Fibroblast of skin of right biceps (primary cell): Measurements from ENCODE around the gene ZDHHC7.

Experiments used
- DNase-seq: peaks from one replicate; pipeline ENCODE4 v3.0.0-alpha.2; 2013

The ZDHHC7 gene

DNA sequence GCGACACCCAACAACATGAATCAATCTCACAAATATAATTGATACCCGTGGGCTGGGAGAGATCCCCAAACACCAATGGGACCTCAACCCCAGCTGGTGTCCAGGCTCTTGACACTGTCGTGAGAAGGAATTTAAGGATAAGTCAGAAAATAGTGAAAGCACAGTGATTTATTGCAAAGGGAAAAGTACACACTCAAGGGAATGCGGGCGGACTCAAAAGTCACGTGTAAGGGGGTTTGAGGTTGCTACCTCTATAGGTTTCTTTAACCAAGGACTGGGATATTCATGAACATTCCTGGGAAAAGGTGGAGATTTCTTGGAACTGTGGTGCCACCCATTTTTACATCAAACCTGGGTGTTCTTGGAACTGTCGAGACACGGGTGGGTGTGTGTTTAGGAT is 6.3 kb upstream of the ZDHHC7 start:
- DNase-seq: no peak

DNA sequence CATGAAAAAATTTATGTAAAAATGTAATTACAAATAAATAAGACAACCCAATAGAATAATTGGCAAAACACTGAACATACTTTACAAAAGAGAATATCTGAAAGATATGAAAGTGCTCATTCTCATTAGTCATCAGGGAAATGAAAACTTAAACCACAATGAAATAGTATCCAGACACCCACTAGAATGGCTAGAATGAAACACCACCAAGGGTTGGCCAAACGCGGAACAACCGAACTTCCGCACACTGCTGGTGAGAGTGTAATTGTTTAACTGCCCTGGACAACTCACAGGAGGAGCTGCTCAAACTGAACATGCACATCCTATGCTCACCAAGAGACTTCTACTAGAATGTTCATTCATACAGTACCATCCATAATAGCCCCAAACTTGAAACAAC is 5.8 kb upstream of the ZDHHC7 start:
- peak; percentile 45 for DNase-seq

DNA sequence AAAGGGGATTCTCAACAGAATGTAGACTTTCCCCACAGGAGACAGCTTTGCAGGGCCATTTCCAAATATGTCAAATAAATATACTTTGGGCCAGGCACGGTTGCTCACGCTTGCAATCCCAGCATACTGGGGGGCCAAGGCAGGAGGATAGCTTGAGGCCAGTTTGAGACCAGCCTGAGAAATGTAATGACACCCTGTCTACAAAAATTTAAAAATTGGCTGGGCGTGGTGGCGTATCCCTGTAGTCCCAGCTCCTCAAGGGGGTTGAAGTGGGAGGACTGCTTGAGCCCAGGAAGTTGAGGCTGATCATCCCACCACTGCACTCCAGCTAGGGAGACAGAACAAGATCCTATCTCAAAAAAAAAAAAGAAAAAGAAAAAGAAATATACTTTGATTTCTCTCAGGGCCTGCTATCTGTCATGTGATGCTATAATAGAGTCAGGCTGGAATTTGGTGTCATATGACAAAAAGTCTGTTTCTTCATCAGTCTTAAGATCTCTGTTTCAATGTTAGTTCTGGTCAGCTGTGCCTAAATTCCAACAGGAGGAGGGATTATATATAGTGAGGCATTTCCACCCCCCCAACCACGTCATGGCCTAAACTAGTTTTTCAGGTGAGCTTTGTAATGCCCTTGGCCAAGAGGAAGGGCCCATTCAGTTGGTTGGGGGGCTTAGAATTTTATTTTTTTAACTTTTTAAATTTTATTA is 4.3 kb upstream of the ZDHHC7 start:
- DNase-seq: peak; percentile 18

DNA sequence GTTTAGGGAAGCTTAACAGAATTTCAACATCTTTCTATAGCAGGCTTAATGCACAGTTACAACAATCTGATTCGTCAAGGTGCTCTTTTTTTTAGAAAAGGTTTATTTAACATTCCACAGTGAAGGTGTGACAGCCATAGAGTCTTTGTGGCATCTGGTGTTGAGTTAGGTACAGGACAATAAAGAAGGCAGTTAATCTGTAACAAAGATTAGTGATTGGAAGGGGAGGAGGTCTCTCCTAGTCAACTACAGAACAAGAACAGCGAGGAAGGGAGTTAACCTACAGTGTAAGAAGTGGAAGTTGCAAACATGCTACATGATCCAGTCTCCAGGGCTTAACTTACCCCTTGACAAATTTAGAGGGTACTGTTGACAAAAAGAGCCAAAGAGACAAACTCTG is 3.0 kb upstream of the ZDHHC7 start:
- no peak for DNase-seq

DNA sequence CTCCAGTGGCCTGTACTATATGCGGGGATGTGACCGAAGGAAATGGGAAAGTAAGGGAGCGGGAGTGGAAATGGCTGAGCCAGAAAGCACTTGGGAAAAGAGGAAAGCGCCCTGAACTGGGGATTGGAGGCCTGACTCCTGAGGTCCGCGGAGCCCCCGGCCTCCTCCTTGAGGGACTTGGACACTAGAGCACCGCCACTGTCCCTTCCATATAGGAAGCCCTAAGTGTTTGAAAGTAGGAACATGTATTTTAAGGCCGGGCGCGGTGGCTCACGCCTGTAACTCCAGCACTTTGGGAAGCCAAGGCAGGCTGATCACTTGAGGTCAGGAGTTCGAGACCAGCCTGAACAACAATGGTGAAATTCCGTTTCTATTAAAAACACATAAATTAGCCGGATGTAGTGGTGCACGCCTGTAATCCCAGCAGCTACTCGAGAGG is 530 bp upstream of the ZDHHC7 start:
- DNase-seq: no peak

DNA sequence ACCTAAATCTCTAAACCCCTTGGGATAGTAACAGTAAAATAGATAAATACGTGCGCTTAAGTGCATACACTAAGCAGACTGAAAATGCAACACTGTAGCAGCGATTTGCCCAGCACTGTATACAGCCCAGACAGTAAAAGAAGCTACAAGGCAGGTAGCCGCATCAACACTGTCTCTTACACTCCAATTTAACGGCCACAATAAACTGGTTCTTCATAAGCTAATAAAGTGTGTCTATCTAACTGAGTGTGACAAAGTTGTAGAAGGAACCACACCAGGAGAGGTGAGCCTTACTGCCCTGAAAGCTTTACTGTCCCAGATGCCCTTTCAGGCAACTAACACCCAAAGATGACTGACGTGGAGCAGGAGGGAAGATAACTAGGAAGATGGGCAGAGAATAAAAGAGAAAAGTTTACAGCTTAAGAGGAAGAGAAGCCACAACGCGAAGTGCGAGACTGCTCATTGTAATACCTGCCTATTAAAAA is 847 bp downstream of the ZDHHC7 start:
- DNase-seq: no peak

DNA sequence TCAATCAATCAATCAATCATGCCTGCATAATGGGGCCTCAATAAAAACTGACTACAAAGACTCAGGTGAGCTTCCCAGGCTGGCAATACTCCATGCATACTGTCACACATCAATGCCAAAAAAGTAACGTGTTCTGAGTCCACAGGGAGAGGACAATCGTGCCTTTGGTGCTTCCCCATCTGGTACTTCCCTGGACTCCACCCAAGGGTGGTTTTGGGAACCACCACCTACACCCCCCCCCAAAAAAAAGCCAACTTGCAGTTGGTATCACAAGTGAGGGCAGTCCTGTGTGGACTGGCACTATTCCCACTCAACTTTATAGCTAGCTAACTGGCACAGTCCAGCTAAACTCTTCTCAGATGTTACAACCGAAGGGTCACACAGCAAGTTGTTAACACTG is 3.1 kb downstream of the ZDHHC7 start:
- DNase-seq: no peak

DNA sequence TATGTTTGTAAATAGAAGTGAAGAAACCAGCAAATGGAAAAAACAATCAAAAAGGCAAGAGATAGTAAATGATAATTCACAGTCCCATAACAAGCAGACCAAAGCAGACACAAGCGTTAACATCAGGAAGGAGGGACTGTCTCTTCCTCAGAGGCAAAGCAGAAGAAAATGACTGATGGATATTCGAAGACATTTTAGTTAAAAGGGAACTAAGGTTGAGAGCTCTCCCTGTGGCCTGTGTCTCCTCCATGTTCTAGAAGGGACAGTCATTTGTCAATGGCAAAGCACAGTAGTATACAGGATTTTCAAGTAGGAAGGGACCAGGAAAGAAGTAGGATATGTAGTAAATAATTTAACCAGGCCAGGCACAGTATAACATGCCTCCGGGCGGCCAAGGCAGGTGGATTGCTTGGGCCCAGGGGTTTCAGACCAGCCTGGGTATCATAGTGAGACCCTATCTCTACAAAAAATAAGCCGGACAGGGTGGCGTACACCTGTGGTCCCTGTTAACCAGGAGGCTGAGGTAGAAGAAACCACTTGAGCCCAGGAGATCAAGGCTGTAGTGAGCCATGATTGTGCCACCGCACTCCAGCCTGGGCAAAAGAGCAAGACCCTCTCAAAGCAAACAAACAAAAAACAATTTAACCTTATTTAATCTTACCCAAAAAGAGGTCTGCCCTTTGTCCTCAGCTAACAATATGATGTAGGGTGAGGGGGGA is 3.7 kb downstream of the ZDHHC7 start:
- DNase-seq: no peak

DNA sequence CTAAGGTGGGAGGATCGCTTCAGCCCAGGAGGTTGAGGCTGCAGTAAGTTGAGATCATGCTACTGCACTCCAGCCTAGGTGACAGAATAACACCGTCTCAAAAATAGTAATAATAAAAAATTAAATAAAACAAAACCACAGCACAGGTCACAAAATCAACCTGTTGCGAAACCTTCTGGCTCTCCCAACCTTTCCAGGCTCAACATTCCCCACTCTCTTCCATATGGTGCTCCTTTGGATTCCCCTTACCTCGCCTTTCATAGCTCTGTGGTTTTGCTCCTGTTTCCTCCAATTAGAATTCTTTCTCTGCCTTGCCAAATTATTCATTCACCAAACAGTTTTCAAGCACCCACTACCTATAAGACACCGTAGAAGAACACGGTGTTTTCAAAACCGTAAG is 4.7 kb downstream of the ZDHHC7 start:
- peak; percentile 50 for DNase-seq

DNA sequence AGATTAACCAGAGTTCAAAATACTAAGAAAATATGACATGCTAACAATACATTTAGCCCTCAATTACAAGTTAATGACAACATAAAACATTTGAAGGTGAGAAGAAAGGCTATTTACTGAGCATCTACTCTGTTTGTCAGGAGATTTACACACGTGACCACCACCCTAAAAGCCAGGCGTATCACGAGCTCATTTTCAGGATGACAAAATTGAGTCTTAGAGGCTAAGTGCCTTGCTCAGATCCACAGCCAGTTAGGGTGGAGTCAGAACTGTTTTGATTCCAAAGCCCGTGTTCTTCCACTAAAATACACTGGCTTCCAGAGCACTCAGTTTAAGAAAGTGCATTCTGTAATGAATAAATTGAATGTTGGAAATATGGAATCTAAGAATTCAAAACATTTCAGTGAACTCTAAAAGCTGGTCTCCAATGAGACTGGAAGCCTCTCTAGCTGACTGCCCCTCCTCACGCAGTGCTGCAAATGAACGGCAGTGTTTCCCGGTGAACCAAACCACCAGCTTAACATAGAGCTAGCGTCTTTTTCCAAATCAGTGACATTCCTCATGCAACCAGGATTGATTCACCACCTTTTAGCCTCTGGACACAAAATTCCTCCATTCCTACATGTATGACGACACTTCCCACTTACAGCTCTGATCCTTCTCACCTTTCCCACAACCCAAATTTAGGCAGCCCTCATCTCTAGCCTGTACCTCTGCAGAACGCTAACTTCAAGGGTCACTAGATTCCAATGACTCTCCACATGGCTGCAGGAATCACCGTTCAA is 5.9 kb downstream of the ZDHHC7 start:
- DNase-seq: peak; percentile 76

DNA sequence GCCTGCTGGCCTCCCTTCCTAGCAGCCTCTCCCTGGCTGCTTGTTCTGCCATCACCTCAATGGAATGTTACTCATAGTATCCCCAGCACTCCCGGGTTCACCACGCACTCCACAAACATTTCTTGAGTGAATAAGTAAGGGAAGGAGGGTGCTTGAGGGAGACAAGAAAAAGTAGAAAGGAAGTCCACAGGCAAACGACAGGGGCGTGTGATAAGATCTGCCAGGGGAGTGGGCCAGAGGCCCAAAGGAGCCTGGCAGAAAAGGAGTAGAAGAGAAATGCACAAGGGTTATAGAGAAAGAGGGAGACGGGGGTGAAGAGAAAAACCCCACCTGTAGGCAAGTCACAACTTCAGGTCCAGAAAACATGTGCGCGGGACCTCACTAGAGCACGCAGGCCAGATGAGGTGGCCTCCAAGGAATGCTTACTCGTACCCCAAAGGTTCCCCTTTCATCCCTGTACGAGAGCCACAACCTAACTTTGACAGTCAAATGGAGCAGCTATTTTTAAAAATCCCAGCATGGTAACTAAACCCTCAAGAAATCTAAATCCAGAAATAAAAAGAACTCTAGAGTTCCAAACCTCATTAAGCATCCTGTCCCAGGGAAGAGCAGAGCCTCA is 6.6 kb downstream of the ZDHHC7 start:
- peak; percentile 95 for DNase-seq

DNA sequence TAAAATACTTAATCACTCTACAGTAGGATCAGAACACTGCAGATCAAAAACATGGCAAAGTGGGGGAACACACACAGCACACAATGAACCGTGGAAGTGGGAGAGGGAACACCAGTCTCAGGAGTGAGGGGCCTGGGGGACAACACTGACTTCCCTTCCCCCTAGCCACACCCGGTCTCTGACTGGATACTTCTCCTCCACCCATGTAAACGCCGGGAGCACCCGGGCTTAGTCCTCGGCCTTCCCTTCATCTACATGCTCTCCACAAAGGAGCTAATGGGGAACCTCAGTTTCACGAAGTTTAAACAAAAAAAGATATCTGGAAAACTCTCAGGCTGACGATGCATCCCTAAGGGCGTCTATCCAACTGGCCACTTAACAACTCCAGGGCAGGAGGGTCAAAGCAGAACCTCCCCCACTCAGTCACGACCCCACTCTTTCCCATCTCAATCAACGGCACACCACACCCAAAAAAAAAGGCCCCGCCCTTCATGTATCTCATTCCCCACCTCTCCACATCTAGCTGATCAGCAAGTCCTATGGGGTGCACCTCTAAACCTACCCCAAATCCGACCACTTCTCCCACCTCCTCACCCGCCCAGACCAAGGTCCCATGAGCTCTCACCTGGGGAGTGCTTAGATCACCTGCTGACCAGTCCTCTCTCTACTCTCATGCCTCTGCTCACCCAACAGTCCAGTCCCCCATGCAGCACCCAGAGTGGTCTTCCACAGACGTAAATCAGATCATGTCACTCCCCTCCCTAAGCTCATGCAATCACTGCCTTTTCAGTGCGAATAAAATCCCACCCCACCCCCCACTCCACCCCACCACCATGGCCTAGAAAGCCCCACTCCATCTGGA is 7.4 kb downstream of the ZDHHC7 start:
- no peak for DNase-seq

DNA sequence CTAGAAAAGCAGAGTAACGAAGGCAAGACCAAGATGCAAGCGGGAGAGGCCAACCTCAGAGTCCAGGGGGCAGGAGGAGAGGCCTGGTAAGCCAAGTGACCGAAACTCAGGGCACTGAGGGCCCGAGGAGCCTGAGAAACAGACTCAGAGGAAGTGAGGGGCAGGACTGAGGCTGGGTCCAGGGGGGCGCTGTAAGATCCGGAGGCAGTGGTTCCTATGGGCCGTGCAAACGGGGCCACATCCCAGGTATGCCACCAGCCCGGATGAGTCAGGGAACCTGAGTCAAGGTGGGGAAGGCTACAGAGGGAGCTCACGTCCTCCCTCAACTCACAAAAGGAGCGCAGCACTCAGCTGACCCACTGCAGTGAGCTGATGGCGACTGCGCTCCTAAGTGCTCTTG is 8.3 kb downstream of the ZDHHC7 start:
- DNase-seq: no peak

DNA sequence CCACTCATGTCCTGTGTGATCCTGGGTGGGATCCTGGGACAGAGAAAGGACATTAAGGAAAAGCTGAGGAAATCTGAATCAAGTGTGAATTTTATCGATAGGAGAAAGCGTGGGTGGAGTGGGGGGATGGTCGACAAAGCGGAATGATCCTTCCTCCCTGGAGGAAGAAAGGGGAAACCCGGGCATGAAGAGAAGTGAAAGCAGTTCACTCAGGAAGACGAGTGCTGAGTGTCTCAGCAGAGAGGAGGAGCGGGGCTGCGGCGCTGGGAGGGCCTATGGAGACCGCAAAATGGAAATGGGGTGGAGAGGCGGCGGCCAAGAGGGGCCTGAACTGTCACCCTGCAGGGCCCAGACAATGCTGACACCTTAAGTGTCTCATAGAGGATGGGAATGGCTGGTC is 8.7 kb downstream of the ZDHHC7 start:
- no peak for DNase-seq

DNA sequence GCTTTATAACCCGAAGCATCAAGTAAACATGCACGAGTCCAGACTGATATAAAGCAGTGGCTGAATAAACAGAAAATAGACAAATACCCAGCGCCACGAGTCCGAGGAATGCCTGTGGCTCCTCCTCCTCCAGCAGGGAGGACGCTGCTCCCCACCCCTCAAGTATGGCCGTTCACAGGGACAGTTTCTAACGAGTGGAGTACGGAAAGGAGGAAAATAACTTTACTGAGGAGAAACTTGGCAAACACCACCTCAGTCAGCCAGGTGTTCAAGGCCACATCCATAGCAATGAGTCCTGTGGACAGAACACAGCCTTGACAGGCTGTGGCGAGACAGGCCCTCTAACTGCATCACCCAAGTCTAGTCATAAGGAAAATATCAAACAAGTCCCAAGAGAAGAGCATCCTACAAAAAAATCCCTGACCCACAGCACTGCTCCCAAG is 9.2 kb downstream of the ZDHHC7 start:
- no peak for DNase-seq

DNA sequence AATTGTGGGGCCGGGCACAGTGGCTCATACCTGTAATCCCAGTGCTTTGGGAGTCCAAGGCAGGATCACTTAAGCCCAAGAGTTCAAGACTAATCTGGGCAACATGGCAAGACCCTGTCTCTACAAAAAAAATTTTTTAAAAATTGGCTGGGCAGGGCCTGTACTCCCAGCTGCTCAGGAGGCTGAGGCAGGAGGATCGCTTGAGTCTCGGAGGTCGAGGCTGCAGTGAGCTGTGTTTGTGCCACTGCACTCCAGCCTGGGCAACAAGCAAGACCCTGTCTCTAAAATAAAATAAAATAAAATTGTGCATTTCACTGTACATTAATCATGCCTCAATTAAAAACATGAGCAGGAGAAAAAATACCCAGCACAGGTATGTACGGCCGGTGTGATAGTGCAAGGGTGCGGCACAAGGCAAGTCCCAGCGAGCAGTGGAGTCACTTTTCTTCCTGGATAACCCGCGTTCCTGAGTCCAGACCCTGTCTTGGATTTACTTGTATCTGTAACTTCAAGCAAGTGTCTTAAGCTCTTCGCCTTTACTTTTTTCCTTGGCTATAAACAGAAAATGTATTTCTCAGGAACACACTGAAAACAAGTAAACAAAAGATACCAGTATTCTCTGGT is 11.4 kb downstream of the ZDHHC7 start:
- DNase-seq: no peak

DNA sequence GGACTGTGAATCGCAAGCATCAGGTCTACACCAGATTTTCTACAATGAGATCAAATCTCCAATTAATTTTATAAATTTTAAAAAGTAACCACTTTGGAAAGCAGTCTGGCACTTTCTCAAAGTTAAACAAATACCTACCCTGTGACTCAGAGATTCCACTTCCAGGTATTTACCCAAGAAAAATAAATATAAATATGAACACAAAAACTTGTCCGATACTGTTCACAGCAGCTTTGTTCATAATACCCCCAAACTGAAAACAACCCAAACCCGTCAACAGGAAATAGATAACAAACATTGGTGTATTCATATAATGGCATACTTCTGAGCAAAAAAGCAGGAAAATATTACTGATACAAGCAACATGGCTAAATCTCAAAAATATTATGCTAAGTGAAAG is 12.1 kb downstream of the ZDHHC7 start:
- DNase-seq: no peak

DNA sequence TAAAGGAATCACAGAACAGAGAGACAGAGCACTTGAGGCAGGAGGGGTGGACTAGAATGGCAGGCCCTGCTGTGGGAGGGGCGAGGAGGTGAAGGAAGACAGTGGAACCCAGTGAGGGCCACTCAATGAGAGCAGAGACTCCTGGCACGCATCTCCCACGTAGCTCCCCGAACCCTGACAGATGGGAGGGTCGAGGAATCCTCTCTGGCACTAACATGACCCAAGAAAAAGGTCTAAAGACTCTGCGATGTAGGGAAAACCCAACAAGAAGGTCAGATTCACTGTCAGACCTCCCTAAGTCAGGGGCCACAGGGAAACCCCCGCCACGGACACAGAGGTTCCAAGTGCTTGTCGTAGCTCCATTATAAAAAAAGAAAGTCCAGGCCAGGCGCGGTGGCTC is 15.0 kb downstream of the ZDHHC7 start:
- no peak for DNase-seq

DNA sequence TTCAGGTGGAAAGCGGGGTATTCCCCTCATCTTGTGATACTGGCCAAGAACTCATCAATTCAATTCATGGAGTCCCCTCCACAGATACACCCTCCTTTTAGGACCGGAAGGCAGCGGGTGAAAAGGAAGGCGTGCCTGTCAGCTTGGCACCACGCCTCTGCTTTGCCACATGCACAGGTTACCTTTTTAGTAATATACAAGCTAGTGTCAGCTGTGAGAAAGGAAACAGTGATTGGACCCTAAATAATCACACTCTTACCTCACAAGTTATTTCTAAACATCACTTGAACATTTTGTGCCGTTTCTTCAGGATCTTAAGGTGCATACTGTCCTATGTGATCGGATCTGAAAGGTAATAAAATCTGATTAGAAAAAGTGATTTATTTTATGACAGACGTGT is 15.7 kb downstream of the ZDHHC7 start:
- no peak for DNase-seq

DNA sequence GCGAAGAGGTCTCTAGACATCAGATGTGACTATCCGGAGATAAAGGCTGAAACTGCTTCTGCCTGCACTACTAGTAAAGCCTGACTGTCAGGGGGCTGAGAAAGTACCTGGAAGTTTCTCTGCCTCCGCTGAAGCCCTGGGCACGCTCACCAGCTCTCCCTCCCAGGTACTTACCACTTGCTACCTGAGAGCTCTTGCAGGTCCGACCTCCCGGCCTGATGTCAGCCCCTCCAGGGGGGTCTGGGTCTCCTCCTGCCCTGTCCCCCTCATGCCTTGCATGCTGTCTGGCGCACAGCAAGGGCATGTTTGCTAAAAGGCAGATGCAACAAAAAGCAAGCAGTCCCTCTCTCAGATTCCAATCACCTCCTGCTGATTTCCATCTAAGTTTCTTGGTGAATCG is 17.4 kb downstream of the ZDHHC7 start:
- DNase-seq: no peak

DNA sequence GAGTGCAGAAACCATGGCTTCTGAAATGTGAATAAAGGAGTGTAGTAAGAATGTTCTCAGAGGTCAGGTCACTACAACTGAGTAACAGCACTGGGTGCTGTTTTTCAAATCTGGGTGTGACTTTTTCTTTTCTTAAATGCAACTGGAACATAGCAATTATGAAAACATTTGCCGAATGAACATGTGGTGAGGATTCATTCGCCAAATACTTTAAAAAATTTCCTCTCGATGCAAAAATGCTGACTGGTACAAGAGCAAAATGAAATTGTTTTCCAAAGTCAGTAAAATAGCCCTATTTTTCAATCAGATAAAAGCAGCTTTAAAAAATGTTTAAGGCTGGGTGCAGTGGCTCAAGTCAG is 18.6 kb downstream of the ZDHHC7 start:
- peak; percentile 46 for DNase-seq

DNA sequence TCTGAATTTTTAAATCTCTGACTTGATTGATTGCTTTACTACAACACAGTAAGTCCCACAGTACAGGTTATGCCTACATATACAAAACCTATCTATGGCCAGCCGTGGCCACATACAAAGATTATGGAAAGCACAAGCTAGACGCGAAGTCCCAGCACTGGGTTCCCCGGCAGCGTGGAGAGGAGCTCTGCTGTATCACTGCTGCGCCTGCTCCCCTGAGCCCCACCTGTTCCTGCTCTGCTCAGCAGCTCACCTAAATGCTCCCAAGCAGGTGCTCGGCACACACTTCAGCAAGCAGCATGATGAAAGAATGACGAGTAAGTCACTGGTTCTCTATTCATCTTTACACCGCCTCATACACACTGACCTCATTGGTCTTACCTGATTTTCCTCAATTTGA is 20.6 kb downstream of the ZDHHC7 start:
- no peak for DNase-seq
